ENCODE measurements around the gene PTPN3. TPM values are rescaled to one million over a fixed set of nuclear protein-coding genes. Genes with fewer than 3 reads are reported as not detected.
A peak's percentile ranks its signal among the peaks of the same experiment; 100 is the strongest.
"Not testable (repeated sequence)": the region's sequence is repeated elsewhere in the genome, so short reads cannot be mapped to it uniquely, and the experiment has no call there.

The PTPN3 gene
- total RNA-seq, 1 donor from 2014 or later = 7.8 TPM

DNA sequence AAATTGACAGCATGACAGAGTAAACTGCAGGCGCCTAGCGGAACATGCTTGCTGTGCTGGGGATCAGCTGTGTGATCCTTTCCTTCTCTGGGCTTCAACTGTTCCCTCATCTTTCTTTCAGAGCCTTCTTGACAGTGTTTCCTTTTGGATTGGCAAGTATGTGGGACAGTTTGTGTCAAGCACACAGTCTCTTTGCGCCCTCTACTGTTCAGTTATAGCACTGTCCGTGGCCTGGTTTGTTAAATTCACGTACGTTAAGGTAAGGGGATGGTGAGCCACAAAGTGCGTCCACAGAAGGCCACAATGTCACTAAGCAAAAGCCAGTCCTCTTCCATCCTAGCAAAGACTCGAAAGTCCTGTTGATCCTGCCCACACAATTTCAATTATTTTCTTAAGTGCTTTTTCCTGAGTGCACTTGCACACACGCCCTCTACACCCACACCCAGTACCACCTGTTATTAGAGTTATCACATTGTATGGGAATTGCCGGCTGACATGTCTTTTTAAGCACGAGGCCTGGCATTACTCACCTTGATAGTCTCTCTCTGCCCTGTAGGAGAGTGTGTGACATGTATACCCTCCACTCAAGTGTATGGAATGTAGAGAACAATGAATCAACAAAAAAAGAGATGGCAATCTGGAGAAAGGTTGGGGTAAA, 22.5 kb upstream of the PTPN3 start:
- Histone ChIP-seq H3K9me3 (ENCODE audit: control insufficient read depth in 3 of 3, low read length in 3 of 3) (no peaks in the 10 kb centered on the region), H3K27ac (ENCODE audit: low read depth, low read length) (no peak overlapping the region), H3K4me1 (ENCODE audit: control insufficient read depth in 3 of 3, insufficient read depth in 3 of 3, low read length in 3 of 3) (peaks cover 0 to 3% (median 0%) of the 10 kb centered on the region in 3 donors), H3K36me3 (ENCODE audit: control insufficient read depth in 3 of 3, insufficient read depth in 3 of 3, low read length in 3 of 3) (no peaks in the 10 kb centered on the region), H3K9ac (ENCODE audit: low read depth in 1 of 3, low read length in 3 of 3) (no peak overlapping the region), H3K4me3 (ENCODE audit: low read length in 3 of 3) (no peak overlapping the region), H3K27me3 (ENCODE audit: control insufficient read depth in 3 of 3, insufficient read depth in 3 of 3, low read length in 3 of 3) (no peaks in the 10 kb centered on the region)

DNA sequence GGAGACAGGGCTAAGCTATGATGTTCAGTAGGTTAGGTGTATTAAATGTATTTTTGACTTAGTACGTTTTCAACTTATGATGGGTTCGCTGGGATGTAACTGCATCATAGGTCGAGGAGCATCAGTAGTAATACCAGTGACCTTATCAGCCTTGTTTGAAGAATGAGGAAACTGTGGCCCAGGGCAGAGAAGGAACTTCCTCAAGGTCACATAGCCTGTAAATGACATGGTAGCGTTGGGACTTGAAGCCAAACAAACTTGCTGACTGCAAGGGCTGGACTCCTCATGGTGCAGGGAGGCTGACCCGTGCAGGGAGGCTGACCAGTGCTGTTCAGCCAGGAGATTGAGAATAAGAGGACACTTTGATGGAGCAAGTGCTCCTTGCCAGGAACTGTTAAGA, 21.3 kb upstream of the PTPN3 start:
- Histone ChIP-seq H3K27me3 (ENCODE audit: control insufficient read depth in 3 of 3, insufficient read depth in 3 of 3, low read length in 3 of 3) (no peaks in the 10 kb centered on the region), H3K4me3 (ENCODE audit: low read length in 3 of 3) (no peak overlapping the region), H3K27ac (ENCODE audit: low read depth, low read length) (no peak overlapping the region)

DNA sequence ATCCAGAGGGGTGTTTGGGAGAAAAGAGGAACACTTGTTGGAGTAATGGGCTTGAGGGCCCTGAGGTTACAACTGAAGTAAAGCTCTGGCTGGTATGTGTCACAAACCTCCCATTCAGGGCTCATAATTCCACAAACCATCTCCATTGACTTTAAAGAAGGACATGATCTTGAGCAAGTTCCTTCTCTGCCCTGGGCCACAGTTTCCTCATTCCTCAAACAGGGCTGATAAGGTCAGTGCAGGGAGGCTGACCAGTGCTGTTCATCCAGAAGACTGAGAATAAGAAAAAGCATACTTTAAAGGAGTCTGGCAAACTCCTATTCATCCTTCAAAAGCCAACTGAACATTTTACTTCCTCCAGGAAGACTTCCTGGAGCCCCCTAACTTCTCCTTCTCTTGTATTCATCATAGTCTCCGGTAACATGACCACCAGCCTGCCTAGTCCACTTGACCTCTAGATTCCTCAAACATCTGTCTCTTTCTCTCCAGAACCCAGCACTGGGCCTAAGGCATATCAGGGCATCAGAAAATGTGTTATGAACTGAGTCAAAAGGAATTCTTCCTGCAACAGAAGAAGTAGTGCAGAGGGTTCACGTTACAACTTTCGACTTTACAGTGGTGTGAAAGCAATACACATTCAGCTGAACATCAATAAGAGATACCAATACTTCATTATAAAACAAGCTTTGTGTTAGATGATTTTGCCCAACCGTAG, 20.7 kb upstream of the PTPN3 start:
- Histone ChIP-seq H3K27me3 (ENCODE audit: control insufficient read depth in 3 of 3, insufficient read depth in 3 of 3, low read length in 3 of 3) (no peaks in the 10 kb centered on the region), H3K4me3 (ENCODE audit: low read length in 3 of 3) (no peak overlapping the region), H3K9me3 (ENCODE audit: control insufficient read depth in 3 of 3, low read length in 3 of 3) (no peaks in the 10 kb centered on the region), H3K9ac (ENCODE audit: low read depth in 1 of 3, low read length in 3 of 3) (no peak overlapping the region), H3K27ac (ENCODE audit: low read depth, low read length) (no peak overlapping the region), H3K4me1 (ENCODE audit: control insufficient read depth in 3 of 3, insufficient read depth in 3 of 3, low read length in 3 of 3) (peaks cover 0 to 3% (median 0%) of the 10 kb centered on the region in 3 donors), H3K36me3 (ENCODE audit: control insufficient read depth in 3 of 3, insufficient read depth in 3 of 3, low read length in 3 of 3) (no peaks in the 10 kb centered on the region)

More for the DNA sequence above, 21.3 kb upstream of the PTPN3 start:
- peaks cover 0 to 3% (median 0%) of the 10 kb centered on the region in 3 donors for H3K4me1 ChIP-seq (ENCODE audit: control insufficient read depth in 3 of 3, insufficient read depth in 3 of 3, low read length in 3 of 3)
- H3K9ac ChIP-seq (ENCODE audit: low read depth in 1 of 3, low read length in 3 of 3) = no peak overlapping the region
- no peaks in the 10 kb centered on the region for H3K9me3 ChIP-seq (ENCODE audit: control insufficient read depth in 3 of 3, low read length in 3 of 3)
- no peaks in the 10 kb centered on the region for H3K36me3 ChIP-seq (ENCODE audit: control insufficient read depth in 3 of 3, insufficient read depth in 3 of 3, low read length in 3 of 3)

DNA sequence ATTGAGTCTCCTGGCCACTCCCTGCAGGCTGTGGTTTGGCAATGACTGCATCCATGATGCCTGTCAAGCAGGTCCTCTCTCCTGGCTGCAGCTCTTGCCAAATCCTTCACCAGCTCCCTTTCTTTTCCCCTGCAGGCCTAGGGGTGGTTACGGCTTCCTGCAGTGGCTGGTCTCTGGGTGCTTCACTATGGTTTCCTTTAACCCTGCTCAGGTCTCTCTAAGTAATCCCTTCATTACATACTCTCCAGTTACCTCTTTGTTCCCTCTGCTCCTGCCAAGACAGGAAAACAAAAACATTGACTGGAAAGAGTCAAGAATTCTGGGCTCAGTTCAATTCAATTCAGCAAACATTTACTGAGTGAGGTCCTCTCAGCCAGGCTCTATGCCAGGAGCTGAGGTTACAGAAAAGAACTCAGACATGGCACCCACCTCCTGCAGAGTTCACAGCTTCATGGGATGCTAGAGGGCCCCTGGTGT, 19.8 kb upstream of the PTPN3 start:
- Histone ChIP-seq H3K27ac (ENCODE audit: low read depth, low read length) (no peak overlapping the region), H3K4me3 (ENCODE audit: low read length in 3 of 3) (no peak overlapping the region), H3K36me3 (ENCODE audit: control insufficient read depth in 3 of 3, insufficient read depth in 3 of 3, low read length in 3 of 3) (no peaks in the 10 kb centered on the region), H3K27me3 (ENCODE audit: control insufficient read depth in 3 of 3, insufficient read depth in 3 of 3, low read length in 3 of 3) (no peaks in the 10 kb centered on the region), H3K4me1 (ENCODE audit: control insufficient read depth in 3 of 3, insufficient read depth in 3 of 3, low read length in 3 of 3) (peaks cover 0 to 3% (median 0%) of the 10 kb centered on the region in 3 donors), H3K9ac (ENCODE audit: low read depth in 1 of 3, low read length in 3 of 3) (no peak overlapping the region), H3K9me3 (ENCODE audit: control insufficient read depth in 3 of 3, low read length in 3 of 3) (no peaks in the 10 kb centered on the region)

DNA sequence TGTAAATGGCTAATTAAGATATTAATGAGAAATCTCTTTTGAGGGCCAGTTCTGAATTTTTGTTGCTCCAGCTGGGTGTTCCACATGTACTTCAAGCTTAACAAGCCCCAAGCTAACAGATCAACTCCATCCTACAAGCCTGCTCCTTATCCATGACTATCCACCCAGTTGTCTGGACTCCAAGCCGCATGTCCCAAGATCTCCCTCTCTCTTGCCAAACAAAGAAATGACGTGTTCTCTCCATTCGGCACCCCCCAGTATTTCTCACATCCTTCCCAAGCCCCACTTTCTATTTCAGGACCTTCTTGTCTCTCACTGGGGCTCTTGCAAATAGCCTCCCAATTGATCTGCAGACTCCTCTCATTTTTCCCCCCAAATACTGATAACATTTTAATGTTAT, 15.8 kb upstream of the PTPN3 start:
- H3K9me3 ChIP-seq (ENCODE audit: control insufficient read depth in 3 of 3, low read length in 3 of 3) = no peaks in the 10 kb centered on the region
- H3K4me3 ChIP-seq (ENCODE audit: low read length in 3 of 3) = no peak overlapping the region
- peaks cover 0 to 2% (median 0%) of the 10 kb centered on the region in 3 donors for H3K27me3 ChIP-seq (ENCODE audit: control insufficient read depth in 3 of 3, insufficient read depth in 3 of 3, low read length in 3 of 3)
- no peak overlapping the region for H3K27ac ChIP-seq (ENCODE audit: low read depth, low read length)
- H3K9ac ChIP-seq (ENCODE audit: low read depth in 1 of 3, low read length in 3 of 3) = no peak overlapping the region
- H3K4me1 ChIP-seq (ENCODE audit: control insufficient read depth in 3 of 3, insufficient read depth in 3 of 3, low read length in 3 of 3) = peaks cover 0 to 7% (median 0%) of the 10 kb centered on the region in 3 donors
- H3K36me3 ChIP-seq (ENCODE audit: control insufficient read depth in 3 of 3, insufficient read depth in 3 of 3, low read length in 3 of 3) = no peaks in the 10 kb centered on the region

DNA sequence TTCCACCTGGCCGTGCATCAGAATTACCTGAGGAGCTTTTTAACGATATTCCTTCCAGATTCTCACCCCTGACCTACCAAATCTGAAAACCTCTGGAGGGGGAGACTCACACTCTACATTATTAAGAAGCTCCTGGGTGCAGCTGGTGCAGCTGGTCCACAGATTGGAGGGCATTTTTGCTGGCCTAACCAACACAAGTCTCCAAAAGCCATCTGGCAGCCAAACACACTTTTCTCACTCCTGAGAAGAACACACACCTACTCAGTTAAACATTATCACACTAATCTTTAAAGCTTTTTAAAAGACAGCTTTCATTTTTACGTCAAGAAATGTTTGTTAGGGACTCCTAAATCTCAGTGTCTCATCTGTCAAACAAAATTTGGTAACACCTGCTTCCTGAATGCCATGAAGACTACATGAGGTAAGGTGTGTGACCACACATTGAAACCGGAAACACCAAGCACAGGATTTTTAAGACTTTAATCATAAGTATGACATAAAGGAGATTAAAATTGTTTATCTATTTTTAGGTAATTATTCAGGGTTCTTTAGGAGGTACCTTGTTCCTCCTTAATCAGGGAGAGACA, 14.2 kb upstream of the PTPN3 start:
- Histone ChIP-seq H3K27me3 (ENCODE audit: control insufficient read depth in 3 of 3, insufficient read depth in 3 of 3, low read length in 3 of 3) (peaks cover 0 to 2% (median 0%) of the 10 kb centered on the region in 3 donors), H3K4me3 (ENCODE audit: low read length in 3 of 3) (no peak overlapping the region), H3K4me1 (ENCODE audit: control insufficient read depth in 3 of 3, insufficient read depth in 3 of 3, low read length in 3 of 3) (peaks cover 5 to 14% (median 5%) of the 10 kb centered on the region in 3 donors), H3K27ac (ENCODE audit: low read depth, low read length) (no peak overlapping the region), H3K9ac (ENCODE audit: low read depth in 1 of 3, low read length in 3 of 3) (no peak overlapping the region), H3K9me3 (ENCODE audit: control insufficient read depth in 3 of 3, low read length in 3 of 3) (no peaks in the 10 kb centered on the region), H3K36me3 (ENCODE audit: control insufficient read depth in 3 of 3, insufficient read depth in 3 of 3, low read length in 3 of 3) (no peaks in the 10 kb centered on the region)

DNA sequence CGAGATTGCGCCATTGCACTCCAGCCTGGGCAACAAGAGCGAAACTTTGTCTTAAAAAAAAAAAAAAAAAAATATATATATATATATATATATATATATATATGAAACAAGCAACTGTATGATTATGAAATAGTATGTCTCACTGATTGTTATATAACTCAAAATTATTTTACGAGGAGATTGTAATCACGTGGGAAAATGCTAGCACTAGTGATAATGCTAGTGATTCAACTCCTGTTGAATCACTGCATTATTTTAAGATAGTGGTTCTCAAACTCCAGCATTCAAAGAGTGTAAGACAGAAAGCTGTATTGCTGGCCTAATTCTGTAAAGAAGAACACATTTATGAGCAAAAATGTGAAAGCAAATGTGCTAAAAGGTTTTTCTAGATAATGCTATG, 12.4 kb upstream of the PTPN3 start:
- H3K9ac ChIP-seq (ENCODE audit: low read depth in 1 of 3, low read length in 3 of 3) = no peak overlapping the region
- H3K27ac ChIP-seq (ENCODE audit: low read depth, low read length) = no peak overlapping the region
- H3K36me3 ChIP-seq (ENCODE audit: control insufficient read depth in 3 of 3, insufficient read depth in 3 of 3, low read length in 3 of 3) = no peaks in the 10 kb centered on the region
- H3K4me1 ChIP-seq (ENCODE audit: control insufficient read depth in 3 of 3, insufficient read depth in 3 of 3, low read length in 3 of 3) = peaks cover 9 to 28% (median 12%) of the 10 kb centered on the region in 3 donors
- H3K9me3 ChIP-seq (ENCODE audit: control insufficient read depth in 3 of 3, low read length in 3 of 3) = no peaks in the 10 kb centered on the region
- peaks cover 0 to 6% (median 0%) of the 10 kb centered on the region in 3 donors for H3K27me3 ChIP-seq (ENCODE audit: control insufficient read depth in 3 of 3, insufficient read depth in 3 of 3, low read length in 3 of 3)
- no peak overlapping the region for H3K4me3 ChIP-seq (ENCODE audit: low read length in 3 of 3)

DNA sequence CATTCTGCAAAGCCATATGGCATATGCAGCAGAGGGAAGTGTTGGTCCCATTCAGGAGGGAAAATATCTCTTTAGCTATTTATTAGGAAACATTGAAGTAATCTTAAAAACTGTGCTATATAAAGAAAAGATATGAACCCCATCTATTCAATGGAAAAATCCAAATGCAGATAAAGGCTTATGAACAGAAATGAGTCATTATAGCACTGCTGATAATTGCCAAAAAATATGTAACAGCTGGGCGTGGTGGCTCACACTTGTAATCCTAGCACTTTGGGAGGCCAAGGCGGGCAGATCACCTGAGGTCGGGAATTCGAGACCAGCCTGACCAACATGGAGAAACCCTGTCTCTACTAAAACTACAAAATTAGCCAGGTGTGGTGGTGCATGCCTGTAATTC, 11.9 kb upstream of the PTPN3 start:
- not testable (repeated sequence) for H3K9me3 ChIP-seq (ENCODE audit: control insufficient read depth in 3 of 3, low read length in 3 of 3); H3K9ac ChIP-seq (ENCODE audit: low read depth in 1 of 3, low read length in 3 of 3); H3K4me3 ChIP-seq (ENCODE audit: low read length in 3 of 3); H3K36me3 ChIP-seq (ENCODE audit: control insufficient read depth in 3 of 3, insufficient read depth in 3 of 3, low read length in 3 of 3); H3K27ac ChIP-seq (ENCODE audit: low read depth, low read length); H3K27me3 ChIP-seq (ENCODE audit: control insufficient read depth in 3 of 3, insufficient read depth in 3 of 3, low read length in 3 of 3)
- peaks cover 9 to 28% (median 12%) of the 10 kb centered on the region in 3 donors for H3K4me1 ChIP-seq (ENCODE audit: control insufficient read depth in 3 of 3, insufficient read depth in 3 of 3, low read length in 3 of 3)

DNA sequence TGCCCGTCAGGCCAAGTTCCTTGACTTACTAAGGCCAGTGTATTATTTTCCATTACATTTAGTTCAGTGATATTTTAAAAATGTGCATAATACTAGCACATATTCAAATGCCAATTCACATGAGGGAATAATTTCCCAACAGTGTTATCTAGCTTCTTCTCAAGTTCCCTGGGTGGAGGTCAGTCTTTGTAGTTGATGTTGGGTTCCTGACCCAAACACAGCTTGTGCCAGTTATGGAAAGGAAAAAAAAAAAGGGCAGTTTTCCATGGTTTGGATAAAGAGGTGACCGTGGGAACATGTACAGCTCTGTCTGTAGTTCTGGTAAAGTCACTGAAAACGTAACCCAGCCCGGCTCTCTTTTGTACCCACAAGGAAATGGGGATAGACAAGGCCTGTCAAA, 11.5 kb upstream of the PTPN3 start:
- no peak overlapping the region for H3K9ac ChIP-seq (ENCODE audit: low read depth in 1 of 3, low read length in 3 of 3)
- no peak overlapping the region for H3K27ac ChIP-seq (ENCODE audit: low read depth, low read length)
- H3K4me3 ChIP-seq (ENCODE audit: low read length in 3 of 3) = no peak overlapping the region
- peaks cover 0 to 6% (median 0%) of the 10 kb centered on the region in 3 donors for H3K27me3 ChIP-seq (ENCODE audit: control insufficient read depth in 3 of 3, insufficient read depth in 3 of 3, low read length in 3 of 3)
- peaks cover 9 to 28% (median 12%) of the 10 kb centered on the region in 3 donors for H3K4me1 ChIP-seq (ENCODE audit: control insufficient read depth in 3 of 3, insufficient read depth in 3 of 3, low read length in 3 of 3)
- no peaks in the 10 kb centered on the region for H3K9me3 ChIP-seq (ENCODE audit: control insufficient read depth in 3 of 3, low read length in 3 of 3)
- H3K36me3 ChIP-seq (ENCODE audit: control insufficient read depth in 3 of 3, insufficient read depth in 3 of 3, low read length in 3 of 3) = no peaks in the 10 kb centered on the region

DNA sequence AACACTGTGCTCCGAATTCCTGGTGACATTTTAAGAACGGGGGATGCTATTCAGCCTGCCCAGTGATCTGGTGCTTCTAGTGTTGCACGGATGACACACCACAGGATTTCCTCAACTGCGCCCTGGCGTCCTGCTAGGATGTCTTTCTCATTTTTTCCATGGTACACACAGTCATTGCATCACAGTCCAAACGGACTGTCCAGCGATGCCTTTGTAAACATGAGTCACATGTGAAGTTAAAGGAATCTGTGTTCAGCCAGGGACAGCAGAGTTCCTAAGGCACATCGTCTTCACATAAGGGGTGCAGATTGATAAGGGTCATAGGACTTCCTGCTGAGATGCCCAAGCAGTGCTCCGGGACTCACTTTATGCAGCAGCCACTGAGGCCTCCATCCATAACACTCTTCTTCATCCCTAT, 9.3 kb upstream of the PTPN3 start:
- Histone ChIP-seq H3K27ac (ENCODE audit: low read depth, low read length) (peak overlapping the region; percentile 77), H3K27me3 (ENCODE audit: control insufficient read depth in 3 of 3, insufficient read depth in 3 of 3, low read length in 3 of 3) (peaks cover 0 to 6% (median 0%) of the 10 kb centered on the region in 3 donors), H3K9ac (ENCODE audit: low read depth in 1 of 3, low read length in 3 of 3) (no peak overlapping the region), H3K9me3 (ENCODE audit: control insufficient read depth in 3 of 3, low read length in 3 of 3) (no peaks in the 10 kb centered on the region), H3K4me3 (ENCODE audit: low read length in 3 of 3) (peak overlapping the region in 1 of 3 donors; percentile 52), H3K36me3 (ENCODE audit: control insufficient read depth in 3 of 3, insufficient read depth in 3 of 3, low read length in 3 of 3) (no peaks in the 10 kb centered on the region), H3K4me1 (ENCODE audit: control insufficient read depth in 3 of 3, insufficient read depth in 3 of 3, low read length in 3 of 3) (peaks cover 9 to 28% (median 12%) of the 10 kb centered on the region in 3 donors)

All from skeletal muscle tissue (tissue), 4 donors.